H1 (cell line): ENCODE measurements around the gene PDXDC1. TPM values are rescaled to one million over a fixed set of nuclear protein-coding genes. Genes with fewer than 3 reads are reported as not detected.
"Not testable (repeated sequence)": the region's sequence is repeated elsewhere in the genome, so short reads cannot be mapped to it uniquely, and the experiment has no call there.

ENCODE experiments used
- CTCF ChIA-PET: fragments of 300-600 bp; sonication (Branson Sonifier 250); formaldehyde crosslinking; loops from one replicate; lab custom pipeline; 2021; ENCODE audit not compliant: partially characterized antibody; lab: Charles Lee
- POLR2A ChIA-PET: fragments of 300-600 bp; sonication (Branson Sonifier 250); formaldehyde crosslinking; loops from one replicate; lab custom pipeline; 2021; ENCODE audit warnings: inconsistent platforms; ENCODE audit not compliant: partially characterized antibody; lab: Charles Lee
- DNase-seq, 2 experiments: peaks; one replicate each; pipeline versions ENCODE4 v3.0.0 to v3.0.0-alpha.2; 2010 to 2022; ENCODE audit warnings: low spot score in 2 of 2, low read depth in 1 of 2, mixed read lengths in 1 of 2
- FAIRE-seq: peaks from 2 replicates; lab custom pipeline; 2011; peaks lifted over from hg19 to GRCh38; lab: Jason Lieb, UNC
- H2AFZ ChIP-seq: 2 replicates; pipeline ENCODE4 v1.8.1; 2012; ENCODE audit warnings: low read length, inconsistent platforms
- H2AK5ac ChIP-seq: 2 replicates; pipeline ENCODE4 v1.6.1; 2013; ENCODE audit warnings: low read depth, low read length
- H2BK120ac ChIP-seq: replicated peaks from 2 replicates; pipeline ENCODE3; 2013; ENCODE audit warnings: low read depth, low read length, inconsistent platforms
- H2BK12ac ChIP-seq: 2 replicates; pipeline ENCODE4 v1.6.1; 2013; ENCODE audit warnings: low read depth, low read length
- H2BK15ac ChIP-seq: 2 replicates; pipeline ENCODE4 v1.6.1; 2013; ENCODE audit warnings: low read length
- H2BK20ac ChIP-seq: 2 replicates; pipeline ENCODE4 v1.6.1; 2013; ENCODE audit warnings: low read length
- H2BK5ac ChIP-seq: 2 replicates; pipeline ENCODE4 v1.6.1; 2013; ENCODE audit warnings: low read depth, low read length
- H3K14ac ChIP-seq: 2 replicates; pipeline ENCODE4 v1.6.1; 2013; ENCODE audit warnings: inconsistent platforms; ENCODE audit not compliant: insufficient read length
- H3K18ac ChIP-seq: 2 replicates; pipeline ENCODE4 v1.6.1; 2013; ENCODE audit warnings: low read length; ENCODE audit errors: extremely low read depth
- H3K23ac ChIP-seq: 2 replicates; pipeline ENCODE4 v1.6.1; 2013; ENCODE audit warnings: inconsistent platforms; ENCODE audit not compliant: insufficient read length
- H3K23me2 ChIP-seq: 2 replicates; pipeline ENCODE4 v1.6.1; 2013; ENCODE audit warnings: low read depth, low read length
- H3K27ac ChIP-seq: 2 replicates; pipeline ENCODE4 v1.6.1; 2011; ENCODE audit warnings: low read depth, low read length, inconsistent platforms
- H3K27me3 ChIP-seq, 4 experiments: replicated peaks in 1 of 4; 1 replicate in 1 of 4; 2 replicates in 3 of 4; pipeline versions ENCODE4 v1.6.1 to v1.8.1; 2011 to 2013; ENCODE audit warnings: low read length in 3 of 4, mild to moderate bottlenecking in 3 of 4, inconsistent platforms in 2 of 4, mixed read lengths in 2 of 4, moderate library complexity in 1 of 4; ENCODE audit not compliant: control insufficient read depth in 3 of 4, insufficient read depth in 3 of 4; ENCODE audit errors: extremely low read depth in 1 of 4
- H3K36me3 ChIP-seq, 4 experiments: 2 replicates each; pipeline versions ENCODE4 v1.6.1 to v1.8.1; 2011 to 2013; ENCODE audit warnings: mild to moderate bottlenecking in 4 of 4, low read length in 3 of 4, moderate library complexity in 2 of 4, control low read depth in 1 of 4, inconsistent platforms in 1 of 4; ENCODE audit not compliant: insufficient read depth in 4 of 4, control insufficient read depth in 2 of 4
- H3K4ac ChIP-seq: replicated peaks from 2 replicates; pipeline ENCODE3; 2013; ENCODE audit warnings: low read length, low read depth, mixed read lengths, inconsistent platforms; ENCODE audit not compliant: insufficient read length
- H3K4me1 ChIP-seq, 4 experiments: replicated peaks in 1 of 4; 1 replicate in 1 of 4; 2 replicates in 3 of 4; pipeline versions ENCODE4 v1.6.1 to v1.8.1; 2011 to 2013; ENCODE audit warnings: low read length in 3 of 4, inconsistent platforms in 2 of 4, mixed read lengths in 1 of 4; ENCODE audit not compliant: insufficient read depth in 4 of 4, control insufficient read depth in 3 of 4
- H3K4me2 ChIP-seq, 2 experiments: 2 replicates each; pipeline versions ENCODE4 v1.6.1 to v1.8.1; 2011 to 2013; ENCODE audit warnings: low read depth in 2 of 2, low read length in 2 of 2, control low read depth in 1 of 2, inconsistent platforms in 1 of 2, mild to moderate bottlenecking in 1 of 2; ENCODE audit not compliant: insufficient read depth in 1 of 2
- H3K4me3 ChIP-seq, 4 experiments: fragments of 200-600, 300-600 bp in 1 of 4; sonication (generic), shearing (Covaris generic), sonication (Bioruptor Twin) in 1 of 4; 2 replicates each; pipeline versions ENCODE4 v1.5.1 to v1.8.1; 2011 to 2016; ENCODE audit warnings: low read length in 4 of 4, low read depth in 3 of 4, control low read depth in 2 of 4, inconsistent platforms in 2 of 4, mild to moderate bottlenecking in 2 of 4, mixed read lengths in 1 of 4, moderate library complexity in 1 of 4; ENCODE audit not compliant: insufficient read depth in 2 of 4; ENCODE audit errors: extremely low read depth in 1 of 4
- H3K56ac ChIP-seq: replicated peaks from 2 replicates; pipeline ENCODE3; 2013; ENCODE audit warnings: low read depth, mild to moderate bottlenecking, mixed read lengths, low read length, inconsistent platforms; ENCODE audit not compliant: insufficient read length
- H3K79me1 ChIP-seq: 2 replicates; pipeline ENCODE4 v1.6.1; 2013; ENCODE audit warnings: low read depth, low read length, control low read depth
- H3K79me2 ChIP-seq, 2 experiments: 2 replicates each; pipeline versions ENCODE4 v1.6.1 to v1.8.1; 2012 to 2013; ENCODE audit warnings: low read length in 2 of 2, mild to moderate bottlenecking in 2 of 2, inconsistent platforms in 1 of 2; ENCODE audit not compliant: insufficient read depth in 2 of 2, control insufficient read depth in 1 of 2
- H3K9ac ChIP-seq, 4 experiments: replicated peaks in 1 of 4; 1 replicate in 1 of 4; 2 replicates in 3 of 4; pipeline versions ENCODE4 v1.6.1 to v1.8.1; 2011 to 2013; ENCODE audit warnings: low read depth in 3 of 4, low read length in 3 of 4, control low read depth in 2 of 4, mild to moderate bottlenecking in 2 of 4, moderate library complexity in 2 of 4, inconsistent platforms in 1 of 4; ENCODE audit errors: extremely low read depth in 1 of 4
- H3K9me3 ChIP-seq, 2 experiments: 2 replicates each; pipeline versions ENCODE4 v1.6.1 to v1.8.1; 2012 to 2013; ENCODE audit warnings: mild to moderate bottlenecking in 2 of 2, moderate library complexity in 2 of 2, control low read depth in 1 of 2, inconsistent platforms in 1 of 2, low read depth in 1 of 2, low read length in 1 of 2, mixed read lengths in 1 of 2; ENCODE audit not compliant: insufficient read depth in 2 of 2
- H4K20me1 ChIP-seq, 2 experiments: replicated peaks in 1 of 2; 2 replicates each; pipeline versions ENCODE3 to v1.8.1; 2011 to 2013; ENCODE audit warnings: inconsistent platforms in 2 of 2, low read length in 2 of 2, mild to moderate bottlenecking in 1 of 2; ENCODE audit not compliant: insufficient read depth in 2 of 2, control insufficient read depth in 1 of 2
- H4K5ac ChIP-seq: 2 replicates; pipeline ENCODE4 v1.6.1; 2013; ENCODE audit warnings: low read length, low read depth, mixed read lengths, inconsistent platforms; ENCODE audit not compliant: insufficient read length
- H4K8ac ChIP-seq: 2 replicates; pipeline ENCODE4 v1.8.0; 2013; ENCODE audit warnings: mild to moderate bottlenecking, moderate library complexity, low read length, inconsistent platforms; ENCODE audit not compliant: insufficient read depth; ENCODE audit errors: extremely low read depth
- H4K91ac ChIP-seq: replicated peaks from 2 replicates; pipeline ENCODE3; 2013; ENCODE audit warnings: low read length, mixed read lengths, inconsistent platforms; ENCODE audit not compliant: insufficient read length
- KDM4A ChIP-seq: IDR thresholded peaks from one replicate; pipeline ENCODE4 v1.7.1; 2012; ENCODE audit warnings: low read depth, mild to moderate bottlenecking, moderate library complexity, low read length, inconsistent platforms; ENCODE audit not compliant: severe bottlenecking
- WGBS, 2 experiments: shearing (Covaris generic) in 1 of 2; methylation state at CpG; one replicate each; pipeline versions ENCODE4 v1.1.6 to v1.1.7; 2013 to 2015; ENCODE audit warnings: low lambda C conversion rate in 2 of 2, mixed read lengths in 2 of 2, inconsistent platforms in 1 of 2, low coverage in 1 of 2, missing lambda C conversion rate in 1 of 2; ENCODE audit not compliant: insufficient replicate concordance in 2 of 2, insufficient coverage in 1 of 2, insufficient read length in 1 of 2; ENCODE audit errors: extremely low coverage in 1 of 2, missing lambda C conversion rate in 1 of 2; 5-methylcytosine and 5-hydroxymethylcytosine counted together
- polyA plus RNA-seq, 7 experiments: library from polyadenylated mRNA; depleted of rRNA in 3 of 7; stranded (reverse) in 5 of 7; unstranded in 2 of 7; fragments of >200 nt in 5 of 7; fragments of 200-250 nt in 2 of 7; gene quantifications; 1 replicate in 5 of 7; 2 replicates in 1 of 7; 4 replicates in 1 of 7; pipeline versions ENCODE4 v1.2.1 to v1.2.3, GENCODE V29; 2011 to 2013; ENCODE audit warnings: missing spikeins in 2 of 7, mixed read lengths in 2 of 7
- total RNA-seq: library from RNA; stranded (reverse); fragmentation: NEBNext Ultra II Directional; extraction: Animal tissue kit (Norgen Biotek cat#: 25700); gene quantifications from 2 replicates; pipeline ENCODE4 v1.2.1, GENCODE V29; 2021

Gene PDXDC1
- total and polyA plus RNA-seq, 2 of the 8 experiments (the other 6 are each of a cell fraction or from before 2014, with no cell fraction given), result 56.6 to 118 TPM

GRCh38 chr16:15154005-15154404 is 179.2 kb downstream of the PDXDC1 start:
- H3K18ac ChIP-seq, H2BK20ac ChIP-seq, H2AK5ac ChIP-seq, H2AFZ ChIP-seq, H4K8ac ChIP-seq, POLR2A ChIA-PET, FAIRE-seq, H2BK15ac ChIP-seq, H3K27me3 ChIP-seq, H3K79me1 ChIP-seq, H2BK5ac ChIP-seq, H3K14ac ChIP-seq, H3K23ac ChIP-seq, H3K4me1 ChIP-seq, H4K5ac ChIP-seq, H4K91ac ChIP-seq, CTCF ChIA-PET, H3K9ac ChIP-seq, H3K4ac ChIP-seq, H3K9me3 ChIP-seq, H2BK120ac ChIP-seq, H3K36me3 ChIP-seq, H4K20me1 ChIP-seq, H3K23me2 ChIP-seq, DNase-seq, H3K56ac ChIP-seq, H3K27ac ChIP-seq, H2BK12ac ChIP-seq: not testable (repeated sequence)
- H3K79me2 ChIP-seq, result peaks cover 0 to 19% of the 10 kb centered on the region in 2 experiments; a peak in 1 of 4 replicates
- peak overlapping the region in 3 of 4 experiments; percentile 17 to 58 (median 52); a peak in 5 of 8 replicates for H3K4me3 ChIP-seq
- peak; percentile 8 for TF ChIP-seq KDM4A
- peak overlapping the region in 1 of 2 experiments; percentile 42; a peak in 2 of 4 replicates for H3K4me2 ChIP-seq
- no CpG with 5 or more reads among the region's 48 CpGs for WGBS, 2 experiments
